Fibroblast of skin of right quadriceps (primary cell): Measurements from ENCODE around the gene CHMP6.
A peak's percentile ranks its signal among the peaks of the same experiment; 100 is the strongest.

Source experiments
- DNase-seq: peaks from one replicate; pipeline ENCODE4 v3.0.0-alpha.2; 2013

The CHMP6 gene

GRCh38 chr17:80956321-80957190 is 35.1 kb upstream of the CHMP6 start:
- DNase-seq: no peak

GRCh38 chr17:80957461-80957941 is 34.1 kb upstream of the CHMP6 start:
- DNase-seq: no peak

GRCh38 chr17:80959330-80960036 is 32.2 kb upstream of the CHMP6 start:
- peak; percentile 42 for DNase-seq

- no peak for DNase-seq
These were observed 31.4 kb upstream of the CHMP6 start for GRCh38 chr17:80960037-80960796.

GRCh38 chr17:80960797-80961452 is 30.7 kb upstream of the CHMP6 start:
- DNase-seq: no peak

GRCh38 chr17:80961541-80962330 is 29.9 kb upstream of the CHMP6 start:
- no peak for DNase-seq

- no peak for DNase-seq
These were observed 29.0 kb upstream of the CHMP6 start for GRCh38 chr17:80962356-80963329.

GRCh38 chr17:80963812-80964543 is 27.7 kb upstream of the CHMP6 start:
- no peak for DNase-seq

GRCh38 chr17:80964544-80964856 is 27.1 kb upstream of the CHMP6 start:
- DNase-seq: no peak

GRCh38 chr17:80964859-80965580 is 26.6 kb upstream of the CHMP6 start:
- no peak for DNase-seq

- DNase-seq: no peak
These were observed 26.0 kb upstream of the CHMP6 start for GRCh38 chr17:80965606-80966005.

GRCh38 chr17:80967404-80967872 is 24.2 kb upstream of the CHMP6 start:
- no peak for DNase-seq

GRCh38 chr17:80968602-80969029 is 23.0 kb upstream of the CHMP6 start:
- DNase-seq: peak; percentile 35

GRCh38 chr17:80969030-80969673 is 22.5 kb upstream of the CHMP6 start:
- DNase-seq: no peak

- no peak for DNase-seq
These were observed 22.0 kb upstream of the CHMP6 start for GRCh38 chr17:80969674-80970043.

GRCh38 chr17:80970044-80970761 is 21.4 kb upstream of the CHMP6 start:
- DNase-seq: peak; percentile 34

- no peak for DNase-seq
These were observed 20.6 kb upstream of the CHMP6 start for GRCh38 chr17:80970762-80971703.
